SJSA1 (cell line): ENCODE results near the gene CTAGE1. TPM values are rescaled to one million over a fixed set of nuclear protein-coding genes. Genes with fewer than 3 reads are reported as not detected.
"Not testable (repeated sequence)": the region's sequence is repeated elsewhere in the genome, so short reads cannot be mapped to it uniquely, and the experiment has no call there.

Experiments
- DNase-seq, 2 experiments: peaks; one replicate each; pipeline ENCODE4 v3.0.0-alpha.2; 2015 to 2020; ENCODE audit warnings: low spot score in 2 of 2, low read depth in 1 of 2
- H3K27ac ChIP-seq: fragments of 250-450 bp; sonication (Bioruptor Pico); 2 replicates; pipeline ENCODE4 v1.5.1; 2020; ENCODE audit warnings: mild to moderate bottlenecking, moderate library complexity
- H3K27me3 ChIP-seq: fragments of 250-450 bp; sonication (Bioruptor Pico); replicated peaks from 2 replicates; pipeline ENCODE4 v1.5.1; 2020; ENCODE audit warnings: mild to moderate bottlenecking, moderate library complexity
- H3K36me3 ChIP-seq: fragments of 250-450 bp; sonication (Bioruptor Pico); 2 replicates; pipeline ENCODE4 v1.5.1; 2020; ENCODE audit warnings: mild to moderate bottlenecking
- H3K4me1 ChIP-seq: fragments of 250-450 bp; sonication (Bioruptor Pico); replicated peaks from 2 replicates; pipeline ENCODE4 v1.6.1; 2021; ENCODE audit warnings: mild to moderate bottlenecking
- H3K4me3 ChIP-seq: fragments of 250-450 bp; sonication (Bioruptor Pico); 2 replicates; pipeline ENCODE4 v1.5.1; 2020; ENCODE audit warnings: mild to moderate bottlenecking
- H3K9me3 ChIP-seq: fragments of 250-450 bp; sonication (Bioruptor Pico); replicated peaks from 2 replicates; pipeline ENCODE4 v1.5.1; 2020; ENCODE audit warnings: mild to moderate bottlenecking
- total RNA-seq: library from RNA; depleted of rRNA; stranded (reverse); fragments of >200 nt; shearing (Covaris generic); gene quantifications from 2 replicates; pipeline ENCODE4 v1.2.3, GENCODE V29; 2014

CTAGE1 gene
- total RNA-seq, 1 experiment from 2014 or later, result 0.11 TPM

DNA sequence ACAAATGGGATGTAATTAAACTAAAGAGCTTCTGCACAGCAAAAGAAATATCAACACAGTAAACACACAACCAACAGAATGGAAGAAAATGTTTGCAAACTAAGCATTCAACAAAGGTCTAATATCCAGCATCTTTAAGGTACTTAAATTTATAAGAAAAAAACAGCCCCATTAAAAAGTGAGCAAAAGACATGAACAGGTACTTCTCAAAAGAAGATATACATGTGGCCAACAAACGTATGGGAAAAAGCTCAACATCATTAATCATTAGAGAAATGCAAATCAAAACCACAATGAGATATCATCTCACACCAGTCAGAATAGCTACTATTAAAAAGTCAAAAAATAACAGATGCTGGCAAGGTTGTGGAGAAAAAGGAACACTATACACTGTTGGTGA, 32.6 kb upstream of the CTAGE1 start:
- not testable (repeated sequence) for H3K36me3 ChIP-seq, DNase-seq, H3K27ac ChIP-seq, H3K27me3 ChIP-seq, H3K4me3 ChIP-seq, H3K9me3 ChIP-seq, H3K4me1 ChIP-seq

GRCh38 chr18:22449753-22450152, 32.0 kb upstream of the CTAGE1 start:
- not testable (repeated sequence) for H3K4me1 ChIP-seq, H3K27me3 ChIP-seq, H3K9me3 ChIP-seq, H3K36me3 ChIP-seq, H3K4me3 ChIP-seq, DNase-seq, H3K27ac ChIP-seq

GRCh38 chr18:22448238-22448637, 30.5 kb upstream of the CTAGE1 start:
- Histone ChIP-seq H3K4me1 (no peaks in the 10 kb centered on the region), H3K9me3 (peaks cover 10% of the 10 kb centered on the region), H3K27ac (no peak overlapping the region), H3K4me3 (no peak overlapping the region), H3K36me3 (no peaks in the 10 kb centered on the region), H3K27me3 (no peaks in the 10 kb centered on the region)
- no peak for DNase-seq

GRCh38 chr18:22447792-22448191, 30.1 kb upstream of the CTAGE1 start:
- Histone ChIP-seq H3K27ac (no peak overlapping the region), H3K36me3 (no peaks in the 10 kb centered on the region), H3K9me3 (peaks cover 10% of the 10 kb centered on the region), H3K4me3 (no peak overlapping the region), H3K27me3 (no peaks in the 10 kb centered on the region), H3K4me1 (no peaks in the 10 kb centered on the region)
- no peak for DNase-seq

- DNase-seq, result no peak
- Histone ChIP-seq H3K27me3 (no peaks in the 10 kb centered on the region), H3K4me1 (no peaks in the 10 kb centered on the region), H3K36me3 (no peaks in the 10 kb centered on the region), H3K9me3 (peaks cover 10% of the 10 kb centered on the region), H3K4me3 (no peak overlapping the region), H3K27ac (no peak overlapping the region)
Observed at GRCh38 chr18:22446911-22447310, 29.2 kb upstream of the CTAGE1 start.

- Histone ChIP-seq H3K9me3 (peaks cover 10% of the 10 kb centered on the region), H3K4me1 (no peaks in the 10 kb centered on the region), H3K27ac (no peak overlapping the region), H3K27me3 (no peaks in the 10 kb centered on the region), H3K4me3 (no peak overlapping the region), H3K36me3 (no peaks in the 10 kb centered on the region)
- no peak for DNase-seq
Observed at GRCh38 chr18:22446325-22446724, 28.6 kb upstream of the CTAGE1 start.

DNA sequence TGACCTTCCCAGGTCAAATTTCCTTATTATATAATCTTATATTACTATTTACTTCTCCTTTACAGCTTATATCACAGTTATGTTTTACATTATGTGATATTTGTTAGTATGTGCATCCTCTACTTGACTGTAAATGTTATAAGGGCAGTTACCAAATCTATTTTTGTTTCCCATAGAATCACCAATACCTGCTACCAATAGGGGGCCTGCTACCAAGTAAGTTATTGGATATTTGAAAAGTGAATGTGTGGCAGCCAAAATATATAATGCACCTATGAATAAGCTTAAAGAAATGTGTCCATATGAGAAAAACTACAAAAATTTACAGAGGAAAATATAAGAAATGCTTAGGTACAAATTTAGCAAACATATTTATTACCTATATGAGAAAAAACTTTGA, 23.9 kb upstream of the CTAGE1 start:
- H3K27me3 ChIP-seq, result no peaks in the 10 kb centered on the region
- no peak for DNase-seq
- H3K9me3 ChIP-seq, result no peaks in the 10 kb centered on the region
- H3K4me1 ChIP-seq, result peaks cover 15% of the 10 kb centered on the region
- H3K4me3 ChIP-seq, result no peak overlapping the region
- H3K36me3 ChIP-seq, result no peaks in the 10 kb centered on the region
- H3K27ac ChIP-seq, result no peak overlapping the region

DNA sequence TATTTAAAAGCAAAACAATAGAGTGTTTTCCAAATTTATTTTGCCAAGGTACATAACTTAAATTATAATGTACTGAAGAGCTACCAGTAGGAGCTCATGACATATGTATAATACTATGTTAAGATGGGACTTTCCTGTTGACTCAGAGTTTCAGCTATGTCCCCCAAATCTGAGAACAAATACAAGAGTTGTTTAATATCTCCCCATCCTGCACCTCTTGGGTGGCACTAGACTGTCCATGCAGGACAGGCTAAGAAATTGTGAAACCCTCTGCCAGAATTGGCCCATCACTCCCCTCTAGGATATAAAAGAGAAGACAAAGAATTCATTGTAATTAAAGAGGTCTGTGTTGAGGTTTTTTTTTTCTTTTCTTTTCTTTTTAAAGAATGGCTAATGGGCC, 21.7 kb upstream of the CTAGE1 start:
- peak overlapping the region; percentile 49 for H3K27ac ChIP-seq
- no peaks in the 10 kb centered on the region for H3K9me3 ChIP-seq
- no peaks in the 10 kb centered on the region for H3K27me3 ChIP-seq
- no peaks in the 10 kb centered on the region for H3K36me3 ChIP-seq
- peak in 1 of 2 experiments; percentile 43 for DNase-seq
- no peak overlapping the region for H3K4me3 ChIP-seq
- H3K4me1 ChIP-seq, result peaks cover 32% of the 10 kb centered on the region

- no peaks in the 10 kb centered on the region for H3K27me3 ChIP-seq
- H3K4me1 ChIP-seq, result peaks cover 45% of the 10 kb centered on the region
Observed at GRCh38 chr18:22436136-22436535, 18.4 kb upstream of the CTAGE1 start.

GRCh38 chr18:22434973-22435608, 17.4 kb upstream of the CTAGE1 start:
- Histone ChIP-seq H3K36me3 (no peaks in the 10 kb centered on the region), H3K27ac (peak overlapping the region; percentile 73), H3K4me1 (peaks cover 42% of the 10 kb centered on the region), H3K9me3 (no peaks in the 10 kb centered on the region), H3K27me3 (no peaks in the 10 kb centered on the region), H3K4me3 (no peak overlapping the region)
- peak in 1 of 2 experiments; percentile 55 for DNase-seq

More at GRCh38 chr18:22436136-22436535, 18.4 kb upstream of the CTAGE1 start:
- Histone ChIP-seq H3K36me3 (no peaks in the 10 kb centered on the region), H3K9me3 (no peaks in the 10 kb centered on the region), H3K27ac (no peak overlapping the region), H3K4me3 (no peak overlapping the region)
- DNase-seq, result no peak

- Histone ChIP-seq H3K4me3 (no peak overlapping the region), H3K27me3 (no peaks in the 10 kb centered on the region), H3K9me3 (no peaks in the 10 kb centered on the region), H3K36me3 (no peaks in the 10 kb centered on the region), H3K27ac (no peak overlapping the region), H3K4me1 (peaks cover 30% of the 10 kb centered on the region)
- no peak for DNase-seq
Observed at GRCh38 chr18:22433956-22434355, 16.2 kb upstream of the CTAGE1 start.

- no peaks in the 10 kb centered on the region for H3K36me3 ChIP-seq
- DNase-seq, result peak; percentile 58 to 77
- H3K27ac ChIP-seq, result peak overlapping the region; percentile 54
- H3K27me3 ChIP-seq, result no peaks in the 10 kb centered on the region
- peaks cover 30% of the 10 kb centered on the region for H3K4me1 ChIP-seq
- H3K4me3 ChIP-seq, result no peak overlapping the region
- no peaks in the 10 kb centered on the region for H3K9me3 ChIP-seq
Observed at GRCh38 chr18:22432657-22433137, 15.0 kb upstream of the CTAGE1 start.

GRCh38 chr18:22429564-22429963, 11.8 kb upstream of the CTAGE1 start:
- Histone ChIP-seq H3K9me3 (no peaks in the 10 kb centered on the region), H3K4me3 (no peak overlapping the region), H3K27me3 (no peaks in the 10 kb centered on the region), H3K36me3 (no peaks in the 10 kb centered on the region), H3K4me1 (peaks cover 13% of the 10 kb centered on the region), H3K27ac (no peak overlapping the region)
- no peak for DNase-seq

DNA sequence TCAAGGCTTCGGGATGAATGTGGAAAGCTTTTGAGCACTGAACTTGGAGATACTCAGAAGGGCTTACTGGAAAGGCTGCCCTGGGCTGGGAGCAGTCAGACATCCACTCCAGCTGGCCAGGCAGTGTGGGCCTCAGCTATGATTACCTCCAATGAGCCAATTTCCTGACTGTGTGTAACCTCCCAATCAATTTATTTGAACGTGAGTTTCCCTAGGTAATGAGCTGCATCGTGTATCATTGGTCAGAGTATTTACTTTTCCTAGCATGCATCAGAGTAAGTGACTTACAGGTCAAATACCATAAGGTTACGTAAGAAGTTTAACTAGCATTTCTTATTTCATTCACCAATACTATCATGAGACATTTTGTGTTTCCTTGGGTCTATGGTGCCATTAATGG, 11.0 kb upstream of the CTAGE1 start:
- Histone ChIP-seq H3K4me3 (no peak overlapping the region), H3K27me3 (no peaks in the 10 kb centered on the region), H3K27ac (no peak overlapping the region), H3K4me1 (peaks cover 13% of the 10 kb centered on the region), H3K36me3 (no peaks in the 10 kb centered on the region), H3K9me3 (no peaks in the 10 kb centered on the region)
- no peak for DNase-seq
